ENCODE results near the gene VAT1L.

VAT1L gene

DNA sequence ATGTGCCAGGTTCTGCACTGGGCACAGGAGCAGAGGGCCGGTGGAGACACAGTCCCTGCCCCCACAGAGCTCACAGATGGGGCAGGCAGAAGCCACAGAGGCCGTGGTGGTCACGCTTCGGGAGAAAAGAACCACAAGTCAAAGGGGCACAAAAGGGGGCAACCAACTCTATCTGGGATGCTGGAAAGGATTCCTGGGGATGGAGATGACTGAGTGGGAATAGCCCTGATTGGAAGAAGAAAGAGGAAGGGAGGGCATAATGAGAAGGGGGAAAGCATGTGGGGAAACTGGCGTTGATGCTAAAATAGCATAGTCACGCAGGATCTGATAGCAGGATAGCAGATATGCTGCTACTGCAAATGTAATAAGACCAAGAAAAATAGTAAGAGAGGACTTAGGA, 69.7 kb downstream of the VAT1L start:
- Histone ChIP-seq H3K4me3 (ENCODE audit: low read length) (no peak overlapping the region), H3K9ac (ENCODE audit: low read length) (no peak overlapping the region), H3K36me3 (ENCODE audit: control insufficient read depth, low read depth, low read length) (peaks cover 5% of the 10 kb centered on the region), H3K27me3 (ENCODE audit: control insufficient read depth, insufficient read depth, low read length) (no peaks in the 10 kb centered on the region), H3K4me1 (ENCODE audit: control insufficient read depth, low read depth, low read length) (peaks cover 19% of the 10 kb centered on the region), H3K9me3 (ENCODE audit: control insufficient read depth, low read depth, low read length) (no peaks in the 10 kb centered on the region), H3K27ac (ENCODE audit: low read length) (no peak overlapping the region)

- H3K4me1 ChIP-seq (ENCODE audit: control insufficient read depth, low read depth, low read length), result peaks cover 15% of the 10 kb centered on the region
- peaks cover 14% of the 10 kb centered on the region for H3K36me3 ChIP-seq (ENCODE audit: control insufficient read depth, low read depth, low read length)
- H3K4me3 ChIP-seq (ENCODE audit: low read length), result no peak overlapping the region
- no peaks in the 10 kb centered on the region for H3K9me3 ChIP-seq (ENCODE audit: control insufficient read depth, low read depth, low read length)
- no peak overlapping the region for H3K27ac ChIP-seq (ENCODE audit: low read length)
- no peak overlapping the region for H3K9ac ChIP-seq (ENCODE audit: low read length)
- no peaks in the 10 kb centered on the region for H3K27me3 ChIP-seq (ENCODE audit: control insufficient read depth, insufficient read depth, low read length)
These were observed 71.3 kb downstream of the VAT1L start for GRCh38 chr16:77859493-77860232.

DNA sequence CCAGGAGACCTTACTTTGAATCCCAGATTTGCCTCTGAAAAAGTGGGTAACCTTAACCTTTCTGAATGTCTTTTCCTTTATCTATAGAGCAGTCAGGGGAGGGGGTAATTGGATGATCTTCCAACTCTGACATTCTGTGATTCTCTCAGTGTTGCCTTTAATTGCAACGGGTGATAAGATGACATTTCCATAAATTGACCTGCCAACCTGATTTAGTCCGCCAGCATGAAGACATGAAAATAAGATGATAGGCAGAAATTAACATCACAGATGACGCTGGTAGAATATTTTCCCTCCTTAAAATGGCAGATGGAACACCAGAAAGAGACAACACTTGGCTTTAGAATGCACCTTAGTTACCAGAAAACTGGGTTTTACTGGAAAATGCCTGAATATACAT, 72.6 kb downstream of the VAT1L start:
- Histone ChIP-seq H3K9me3 (ENCODE audit: control insufficient read depth, low read depth, low read length) (no peaks in the 10 kb centered on the region), H3K27ac (ENCODE audit: low read length) (no peak overlapping the region), H3K4me1 (ENCODE audit: control insufficient read depth, low read depth, low read length) (peaks cover 14% of the 10 kb centered on the region), H3K9ac (ENCODE audit: low read length) (no peak overlapping the region), H3K27me3 (ENCODE audit: control insufficient read depth, insufficient read depth, low read length) (no peaks in the 10 kb centered on the region), H3K4me3 (ENCODE audit: low read length) (no peak overlapping the region), H3K36me3 (ENCODE audit: control insufficient read depth, low read depth, low read length) (peaks cover 14% of the 10 kb centered on the region)

DNA sequence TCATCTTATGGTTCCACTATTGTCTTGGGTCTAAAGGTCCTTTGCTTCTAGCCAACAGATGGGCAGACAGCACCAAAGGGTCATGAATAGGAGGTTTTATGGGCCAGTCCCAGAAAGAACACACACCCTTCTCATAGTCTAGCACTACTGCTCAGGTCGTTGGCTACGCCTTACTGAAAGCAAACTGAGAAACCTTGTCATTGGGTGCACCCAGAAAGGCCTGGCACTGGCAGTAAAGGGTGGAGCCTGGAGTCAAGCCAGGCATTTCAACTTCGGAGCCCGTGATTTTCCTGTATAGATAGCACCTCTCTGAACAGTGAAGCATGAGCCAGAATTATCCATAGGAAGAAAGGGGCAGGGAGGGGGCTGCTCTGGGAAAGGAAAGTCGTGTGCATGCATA, 74.9 kb downstream of the VAT1L start:
- Histone ChIP-seq H3K9me3 (ENCODE audit: control insufficient read depth, low read depth, low read length) (no peaks in the 10 kb centered on the region), H3K36me3 (ENCODE audit: control insufficient read depth, low read depth, low read length) (peaks cover 18% of the 10 kb centered on the region), H3K4me1 (ENCODE audit: control insufficient read depth, low read depth, low read length) (no peaks in the 10 kb centered on the region), H3K27ac (ENCODE audit: low read length) (no peak overlapping the region), H3K9ac (ENCODE audit: low read length) (no peak overlapping the region), H3K27me3 (ENCODE audit: control insufficient read depth, insufficient read depth, low read length) (no peaks in the 10 kb centered on the region), H3K4me3 (ENCODE audit: low read length) (no peak overlapping the region)

GRCh38 chr16:77866752-77867151, 78.4 kb downstream of the VAT1L start:
- Histone ChIP-seq H3K9ac (ENCODE audit: low read length) (no peak overlapping the region), H3K27me3 (ENCODE audit: control insufficient read depth, insufficient read depth, low read length) (no peaks in the 10 kb centered on the region), H3K4me1 (ENCODE audit: control insufficient read depth, low read depth, low read length) (no peaks in the 10 kb centered on the region), H3K27ac (ENCODE audit: low read length) (no peak overlapping the region), H3K9me3 (ENCODE audit: control insufficient read depth, low read depth, low read length) (no peaks in the 10 kb centered on the region), H3K36me3 (ENCODE audit: control insufficient read depth, low read depth, low read length) (peaks cover 18% of the 10 kb centered on the region), H3K4me3 (ENCODE audit: low read length) (no peak overlapping the region)

- Histone ChIP-seq H3K4me3 (ENCODE audit: low read length) (no peak overlapping the region), H3K9ac (ENCODE audit: low read length) (no peak overlapping the region), H3K27me3 (ENCODE audit: control insufficient read depth, insufficient read depth, low read length) (no peaks in the 10 kb centered on the region)
These were observed 79.7 kb downstream of the VAT1L start for GRCh38 chr16:77868052-77868451.

GRCh38 chr16:77868478-77868877, 80.1 kb downstream of the VAT1L start:
- H3K27me3 ChIP-seq (ENCODE audit: control insufficient read depth, insufficient read depth, low read length), result no peaks in the 10 kb centered on the region
- no peak overlapping the region for H3K27ac ChIP-seq (ENCODE audit: low read length)
- no peaks in the 10 kb centered on the region for H3K9me3 ChIP-seq (ENCODE audit: control insufficient read depth, low read depth, low read length)
- no peaks in the 10 kb centered on the region for H3K4me1 ChIP-seq (ENCODE audit: control insufficient read depth, low read depth, low read length)
- H3K36me3 ChIP-seq (ENCODE audit: control insufficient read depth, low read depth, low read length), result peaks cover 9% of the 10 kb centered on the region
- no peak overlapping the region for H3K4me3 ChIP-seq (ENCODE audit: low read length)
- no peak overlapping the region for H3K9ac ChIP-seq (ENCODE audit: low read length)

More at GRCh38 chr16:77868052-77868451, 79.7 kb downstream of the VAT1L start:
- H3K9me3 ChIP-seq (ENCODE audit: control insufficient read depth, low read depth, low read length), result no peaks in the 10 kb centered on the region
- H3K27ac ChIP-seq (ENCODE audit: low read length), result no peak overlapping the region
- peaks cover 13% of the 10 kb centered on the region for H3K36me3 ChIP-seq (ENCODE audit: control insufficient read depth, low read depth, low read length)
- H3K4me1 ChIP-seq (ENCODE audit: control insufficient read depth, low read depth, low read length), result no peaks in the 10 kb centered on the region

DNA sequence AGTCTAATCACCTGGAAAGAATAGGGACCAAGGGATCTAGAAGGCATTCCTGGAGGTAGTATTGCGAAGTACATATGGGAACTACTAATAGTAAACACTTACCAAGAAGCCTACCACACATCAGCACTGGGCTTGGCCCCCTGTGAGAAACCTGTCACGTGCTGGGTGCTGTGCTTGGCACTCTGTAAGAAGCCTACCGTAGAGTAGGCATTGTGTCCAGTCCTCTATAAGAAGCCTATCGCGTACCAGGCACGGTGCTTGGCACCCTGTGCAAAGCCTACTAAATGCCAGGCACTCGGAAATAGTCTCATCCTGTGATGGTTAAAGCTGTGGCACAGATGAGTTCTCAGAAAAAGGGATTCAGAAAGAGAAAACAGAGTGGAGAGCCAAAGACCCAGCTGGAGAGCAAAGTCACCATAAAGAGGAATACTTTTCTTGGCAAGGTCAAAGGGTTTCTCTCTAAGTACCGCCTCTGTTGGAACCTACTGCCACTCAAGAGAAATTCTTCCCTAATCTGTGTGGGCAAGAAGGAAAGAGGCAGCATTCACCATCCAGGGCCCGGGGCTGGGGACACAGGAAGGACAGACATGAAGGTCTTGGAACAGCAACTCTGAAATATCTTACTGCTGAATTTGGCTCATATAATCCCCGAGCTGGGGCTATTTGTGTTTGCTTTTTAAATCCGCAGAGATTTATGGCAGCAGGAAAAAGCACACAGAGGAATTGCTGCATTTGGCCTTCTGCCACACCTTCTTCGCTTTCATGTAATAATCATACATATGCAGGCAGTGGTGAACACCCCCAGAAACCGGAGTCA, 81.8 kb downstream of the VAT1L start:
- H3K27ac ChIP-seq (ENCODE audit: low read length), result no peak overlapping the region
- no peak overlapping the region for H3K4me3 ChIP-seq (ENCODE audit: low read length)
- H3K9me3 ChIP-seq (ENCODE audit: control insufficient read depth, low read depth, low read length), result no peaks in the 10 kb centered on the region
- no peak overlapping the region for H3K9ac ChIP-seq (ENCODE audit: low read length)
- no peaks in the 10 kb centered on the region for H3K4me1 ChIP-seq (ENCODE audit: control insufficient read depth, low read depth, low read length)
- H3K36me3 ChIP-seq (ENCODE audit: control insufficient read depth, low read depth, low read length), result peaks cover 4% of the 10 kb centered on the region
- no peaks in the 10 kb centered on the region for H3K27me3 ChIP-seq (ENCODE audit: control insufficient read depth, insufficient read depth, low read length)

DNA sequence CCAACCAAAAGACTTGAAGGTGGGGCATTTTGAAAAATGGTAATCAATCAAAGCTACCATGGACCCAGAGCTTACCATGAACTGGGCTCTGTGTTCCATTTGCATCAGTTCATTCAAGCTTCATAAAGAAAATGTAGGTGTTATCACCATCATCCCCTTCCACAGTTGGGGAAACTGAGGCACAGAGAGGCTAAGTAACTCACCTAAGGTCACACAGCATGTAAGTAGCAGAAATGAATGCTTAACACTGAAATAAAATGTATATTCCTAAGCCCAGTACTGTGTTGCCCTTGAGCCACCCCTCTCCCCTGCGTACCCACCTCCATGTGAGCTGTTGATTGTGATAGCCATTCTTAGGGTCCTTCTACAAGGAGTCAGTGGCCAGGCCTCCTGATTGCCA, 83.6 kb downstream of the VAT1L start:
- H3K27me3 ChIP-seq (ENCODE audit: control insufficient read depth, insufficient read depth, low read length), result no peaks in the 10 kb centered on the region
- H3K27ac ChIP-seq (ENCODE audit: low read length), result no peak overlapping the region
- H3K4me3 ChIP-seq (ENCODE audit: low read length), result no peak overlapping the region
- no peaks in the 10 kb centered on the region for H3K9me3 ChIP-seq (ENCODE audit: control insufficient read depth, low read depth, low read length)
- no peaks in the 10 kb centered on the region for H3K4me1 ChIP-seq (ENCODE audit: control insufficient read depth, low read depth, low read length)
- H3K9ac ChIP-seq (ENCODE audit: low read length), result no peak overlapping the region
- peaks cover 9% of the 10 kb centered on the region for H3K36me3 ChIP-seq (ENCODE audit: control insufficient read depth, low read depth, low read length)

DNA sequence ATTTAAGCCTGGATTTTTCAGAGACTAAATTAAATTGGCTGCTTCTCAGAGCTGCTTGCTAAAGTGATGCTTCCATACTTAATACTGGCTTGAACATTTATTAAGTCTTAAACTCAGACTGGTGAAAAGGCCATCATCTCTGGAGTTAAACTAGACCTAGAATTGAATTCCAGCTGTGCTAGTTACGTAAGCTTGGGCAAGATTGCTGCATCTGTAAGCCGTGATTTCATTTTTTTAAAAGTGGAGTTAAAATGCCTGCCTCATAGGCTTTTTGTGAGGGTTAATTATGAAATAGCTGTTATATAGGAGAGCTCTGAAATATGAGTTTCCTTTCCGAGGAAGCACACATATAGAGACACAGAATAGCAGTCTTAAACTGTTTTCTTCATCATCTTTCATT, 84.7 kb downstream of the VAT1L start:
- Histone ChIP-seq H3K4me3 (ENCODE audit: low read length) (no peak overlapping the region), H3K4me1 (ENCODE audit: control insufficient read depth, low read depth, low read length) (no peaks in the 10 kb centered on the region), H3K36me3 (ENCODE audit: control insufficient read depth, low read depth, low read length) (peaks cover 14% of the 10 kb centered on the region), H3K27me3 (ENCODE audit: control insufficient read depth, insufficient read depth, low read length) (no peaks in the 10 kb centered on the region), H3K27ac (ENCODE audit: low read length) (no peak overlapping the region), H3K9ac (ENCODE audit: low read length) (no peak overlapping the region), H3K9me3 (ENCODE audit: control insufficient read depth, low read depth, low read length) (no peaks in the 10 kb centered on the region)

DNA sequence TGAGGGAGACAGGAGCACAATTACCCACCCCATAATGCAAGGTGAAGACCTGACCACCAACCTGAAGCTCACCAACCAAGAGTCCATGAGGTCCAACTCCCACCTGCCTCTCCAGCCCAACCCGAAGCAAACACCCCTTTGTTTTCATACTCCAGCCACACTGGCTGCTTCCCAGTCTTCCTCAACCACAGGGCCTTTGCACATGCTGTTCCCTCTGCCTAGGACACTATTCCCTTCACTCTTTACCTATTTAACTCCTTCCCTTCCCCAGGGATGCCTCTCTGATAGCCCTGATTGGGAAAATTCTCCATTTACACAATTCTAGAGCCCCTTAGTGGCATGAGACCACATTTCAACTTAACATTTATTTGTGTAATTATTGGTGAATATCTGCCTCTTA, 86.0 kb downstream of the VAT1L start:
- H3K9ac ChIP-seq (ENCODE audit: low read length), result no peak overlapping the region
- H3K27ac ChIP-seq (ENCODE audit: low read length), result no peak overlapping the region
- H3K4me1 ChIP-seq (ENCODE audit: control insufficient read depth, low read depth, low read length), result no peaks in the 10 kb centered on the region
- no peaks in the 10 kb centered on the region for H3K9me3 ChIP-seq (ENCODE audit: control insufficient read depth, low read depth, low read length)
- no peak overlapping the region for H3K4me3 ChIP-seq (ENCODE audit: low read length)
- peaks cover 16% of the 10 kb centered on the region for H3K36me3 ChIP-seq (ENCODE audit: control insufficient read depth, low read depth, low read length)
- H3K27me3 ChIP-seq (ENCODE audit: control insufficient read depth, insufficient read depth, low read length), result no peaks in the 10 kb centered on the region

DNA sequence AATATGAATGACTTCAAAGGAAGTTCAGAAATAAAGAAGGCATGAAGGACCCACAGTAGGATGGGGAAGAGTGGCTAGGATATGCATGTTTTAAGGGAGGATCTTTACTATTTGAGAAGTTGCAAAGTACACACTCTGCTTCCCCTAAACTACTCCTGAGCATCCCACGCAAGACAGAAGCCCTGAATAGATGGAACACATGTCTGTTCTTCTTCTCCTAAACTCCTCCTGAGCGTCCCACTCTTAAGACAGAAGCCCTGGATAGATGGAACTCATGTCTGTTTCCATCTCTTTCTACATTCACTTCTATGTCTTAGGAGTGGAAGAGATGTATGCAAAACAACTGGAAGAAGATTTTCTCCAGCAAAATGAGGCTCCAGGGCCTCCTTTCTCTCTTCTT, 88.4 kb downstream of the VAT1L start:
- H3K36me3 ChIP-seq (ENCODE audit: control insufficient read depth, low read depth, low read length), result peaks cover 27% of the 10 kb centered on the region

More for the DNA sequence above, 88.4 kb downstream of the VAT1L start:
- no peaks in the 10 kb centered on the region for H3K9me3 ChIP-seq (ENCODE audit: control insufficient read depth, low read depth, low read length)
- no peaks in the 10 kb centered on the region for H3K4me1 ChIP-seq (ENCODE audit: control insufficient read depth, low read depth, low read length)
- H3K9ac ChIP-seq (ENCODE audit: low read length), result no peak overlapping the region
- H3K27ac ChIP-seq (ENCODE audit: low read length), result no peak overlapping the region
- no peaks in the 10 kb centered on the region for H3K27me3 ChIP-seq (ENCODE audit: control insufficient read depth, insufficient read depth, low read length)
- no peak overlapping the region for H3K4me3 ChIP-seq (ENCODE audit: low read length)

Data from iPS-18a (cell line).